Subcutaneous abdominal adipose tissue (tissue), 5 donors: ENCODE data around the gene PAX7.

Experiments
- H3K27ac ChIP-seq: one replicate; pipeline ENCODE4 v1.7.0; 2013; ENCODE audit warnings: low read depth, mild to moderate bottlenecking, inconsistent platforms, low read length, moderate library complexity
- H3K27me3 ChIP-seq, 5 donors: one replicate each; pipeline ENCODE4 v1.7.0; 2013; ENCODE audit warnings: low read length in 5 of 5, inconsistent platforms in 1 of 5; ENCODE audit not compliant: control insufficient read depth in 5 of 5, insufficient read depth in 4 of 5
- H3K36me3 ChIP-seq, 5 donors: one replicate each; pipeline ENCODE4 v1.7.0; 2013; ENCODE audit warnings: low read length in 5 of 5; ENCODE audit not compliant: control insufficient read depth in 5 of 5, insufficient read depth in 5 of 5
- H3K4me1 ChIP-seq, 5 donors: one replicate each; pipeline ENCODE4 v1.7.0; 2013; ENCODE audit warnings: low read length in 5 of 5, mild to moderate bottlenecking in 3 of 5, moderate library complexity in 1 of 5; ENCODE audit not compliant: control insufficient read depth in 5 of 5, insufficient read depth in 5 of 5
- H3K4me3 ChIP-seq, 5 donors: one replicate each; pipeline ENCODE4 v1.7.0; 2013; ENCODE audit warnings: low read length in 5 of 5, low read depth in 1 of 5
- H3K9ac ChIP-seq, 5 donors: one replicate each; pipeline ENCODE4 v1.7.0; 2013; ENCODE audit warnings: low read length in 5 of 5, mild to moderate bottlenecking in 4 of 5, moderate library complexity in 3 of 5
- H3K9me3 ChIP-seq, 5 donors: one replicate each; pipeline ENCODE4 v1.7.0; 2013; ENCODE audit warnings: low read length in 5 of 5; ENCODE audit not compliant: control insufficient read depth in 5 of 5
- donor health status: healthy.
- donor health status: healthy.
- donor health status: healthy.
- donor health status: healthy.
- donor health status: healthy.

The PAX7 gene

GRCh38 chr1:18658831-18659230 lies 28.2 kb downstream of the PAX7 start:
- Histone ChIP-seq H3K27me3 (peaks cover 19 to 53% (median 38%) of the 10 kb centered on the region in 5 donors), H3K27ac (no peak overlapping the region)

GRCh38 chr1:18661404-18662285 lies 31.0 kb downstream of the PAX7 start:
- no peaks in the 10 kb centered on the region for H3K36me3 ChIP-seq
- peaks cover 23 to 44% (median 32%) of the 10 kb centered on the region in 5 donors for H3K27me3 ChIP-seq
- H3K27ac ChIP-seq = no peak overlapping the region
- H3K9me3 ChIP-seq = no peaks in the 10 kb centered on the region
- no peak overlapping the region for H3K9ac ChIP-seq
- H3K4me1 ChIP-seq = no peaks in the 10 kb centered on the region
- no peak overlapping the region for H3K4me3 ChIP-seq

More at GRCh38 chr1:18658831-18659230, 28.2 kb downstream of the PAX7 start:
- no peaks in the 10 kb centered on the region for H3K36me3 ChIP-seq
- H3K4me3 ChIP-seq = no peak overlapping the region
- no peaks in the 10 kb centered on the region for H3K9me3 ChIP-seq
- H3K4me1 ChIP-seq = no peaks in the 10 kb centered on the region
- no peak overlapping the region for H3K9ac ChIP-seq

- Histone ChIP-seq H3K9ac (no peak overlapping the region), H3K9me3 (no peaks in the 10 kb centered on the region), H3K27me3 (peaks cover 26 to 39% (median 29%) of the 10 kb centered on the region in 5 donors), H3K27ac (no peak overlapping the region), H3K4me1 (no peaks in the 10 kb centered on the region), H3K36me3 (no peaks in the 10 kb centered on the region), H3K4me3 (no peak overlapping the region)
Measured at GRCh38 chr1:18662286-18662639, 31.6 kb downstream of the PAX7 start.

GRCh38 chr1:18666317-18666920 lies 35.8 kb downstream of the PAX7 start:
- H3K27ac ChIP-seq = no peak overlapping the region
- H3K4me1 ChIP-seq = no peaks in the 10 kb centered on the region
- H3K9ac ChIP-seq = no peak overlapping the region
- no peaks in the 10 kb centered on the region for H3K36me3 ChIP-seq
- H3K9me3 ChIP-seq = no peaks in the 10 kb centered on the region
- no peak overlapping the region for H3K4me3 ChIP-seq
- peaks cover 23 to 31% (median 24%) of the 10 kb centered on the region in 5 donors for H3K27me3 ChIP-seq

GRCh38 chr1:18667333-18667732 lies 36.7 kb downstream of the PAX7 start:
- Histone ChIP-seq H3K27me3 (peaks cover 20 to 29% (median 24%) of the 10 kb centered on the region in 5 donors), H3K9ac (no peak overlapping the region), H3K4me3 (no peak overlapping the region), H3K36me3 (no peaks in the 10 kb centered on the region), H3K27ac (no peak overlapping the region), H3K9me3 (no peaks in the 10 kb centered on the region), H3K4me1 (no peaks in the 10 kb centered on the region)

- H3K9me3 ChIP-seq = no peaks in the 10 kb centered on the region
- H3K27ac ChIP-seq = no peak overlapping the region
- peaks cover 20 to 29% (median 27%) of the 10 kb centered on the region in 5 donors for H3K27me3 ChIP-seq
- no peaks in the 10 kb centered on the region for H3K36me3 ChIP-seq
- H3K4me1 ChIP-seq = no peaks in the 10 kb centered on the region
- H3K4me3 ChIP-seq = no peak overlapping the region
- no peak overlapping the region for H3K9ac ChIP-seq
Measured at GRCh38 chr1:18668046-18668445, 37.4 kb downstream of the PAX7 start.

GRCh38 chr1:18668750-18669404 lies 38.2 kb downstream of the PAX7 start:
- Histone ChIP-seq H3K27ac (no peak overlapping the region), H3K9ac (no peak overlapping the region), H3K27me3 (peaks cover 19 to 30% (median 26%) of the 10 kb centered on the region in 5 donors), H3K9me3 (no peaks in the 10 kb centered on the region), H3K4me3 (no peak overlapping the region), H3K4me1 (no peaks in the 10 kb centered on the region), H3K36me3 (no peaks in the 10 kb centered on the region)

GRCh38 chr1:18670121-18670867 lies 39.6 kb downstream of the PAX7 start:
- Histone ChIP-seq H3K27ac (no peak overlapping the region), H3K27me3 (peaks cover 18 to 32% (median 22%) of the 10 kb centered on the region in 5 donors), H3K9ac (no peak overlapping the region), H3K4me3 (no peak overlapping the region), H3K9me3 (no peaks in the 10 kb centered on the region), H3K36me3 (no peaks in the 10 kb centered on the region), H3K4me1 (no peaks in the 10 kb centered on the region)

- H3K27me3 ChIP-seq = peaks cover 18 to 37% (median 27%) of the 10 kb centered on the region in 5 donors
- H3K9me3 ChIP-seq = no peaks in the 10 kb centered on the region
- no peak overlapping the region for H3K9ac ChIP-seq
- no peak overlapping the region for H3K4me3 ChIP-seq
- H3K4me1 ChIP-seq = no peaks in the 10 kb centered on the region
- no peaks in the 10 kb centered on the region for H3K36me3 ChIP-seq
- H3K27ac ChIP-seq = no peak overlapping the region
Measured at GRCh38 chr1:18670868-18671225, 40.2 kb downstream of the PAX7 start.
